Neural progenitor cell (in vitro differentiated cells): ENCODE data around the gene HS2ST1. TPM values are rescaled to one million over a fixed set of nuclear protein-coding genes. Genes with fewer than 3 reads are reported as not detected.

Experiments
- DNase-seq: peaks from one replicate; pipeline ENCODE4 v3.0.0-alpha.2; 2016; ENCODE audit warnings: low spot score
- H2AFZ ChIP-seq: fragments of 200-600 bp; sonication (generic); replicated peaks from 2 replicates; pipeline ENCODE4 v1.6.1; 2016; ENCODE audit warnings: antibody characterized with exemption
- H3F3A ChIP-seq: fragments of 200-600 bp; sonication (generic); 2 replicates; pipeline ENCODE4 v1.6.1; 2016; ENCODE audit warnings: antibody characterized with exemption, low read depth
- H3K27ac ChIP-seq: fragments of 200-600 bp; sonication (generic); 2 replicates; pipeline ENCODE4 v1.5.1; 2016; ENCODE audit warnings: mild to moderate bottlenecking
- H3K27me3 ChIP-seq: fragments of 200-600 bp; sonication (generic); 2 replicates; pipeline ENCODE4 v1.6.1; 2016; ENCODE audit warnings: mild to moderate bottlenecking, moderate library complexity
- H3K36me3 ChIP-seq: fragments of 200-600 bp; sonication (generic); 2 replicates; pipeline ENCODE4 v1.5.1; 2016
- H3K4me1 ChIP-seq: fragments of 200-600 bp; sonication (generic); 2 replicates; pipeline ENCODE4 v1.6.1; 2016; ENCODE audit warnings: mixed run types
- H3K4me2 ChIP-seq: fragments of 200-600 bp; sonication (generic); 2 replicates; pipeline ENCODE4 v1.6.1; 2016
- H3K4me3 ChIP-seq: fragments of 200-600 bp; sonication (generic); 2 replicates; pipeline ENCODE4 v1.5.1; 2016
- H3K79me2 ChIP-seq: fragments of 200-600 bp; sonication (generic); 2 replicates; pipeline ENCODE4 v1.6.1; 2016; ENCODE audit warnings: low read depth
- H3K9ac ChIP-seq: fragments of 200-600 bp; sonication (generic); 2 replicates; pipeline ENCODE4 v1.6.1; 2016
- H3K9me3 ChIP-seq: fragments of 200-600 bp; sonication (generic); 2 replicates; pipeline ENCODE4 v1.5.1; 2016; ENCODE audit warnings: low read depth
- H4K20me1 ChIP-seq: fragments of 200-600 bp; sonication (generic); 2 replicates; pipeline ENCODE4 v1.6.1; 2016; ENCODE audit warnings: low read depth
- H3K27ac Mint-ChIP-seq: 3 replicates; pipeline ENCODE4 v1.8.0; 2021; ENCODE audit warnings: mixed read lengths
- H3K27me3 Mint-ChIP-seq: 2 replicates; pipeline ENCODE4 v1.8.0; 2022; ENCODE audit warnings: low read depth, mild to moderate bottlenecking, inconsistent platforms, moderate library complexity, mixed read lengths; ENCODE audit not compliant: insufficient read depth
- H3K36me3 Mint-ChIP-seq: 3 replicates; pipeline ENCODE4 v1.8.0; 2021; ENCODE audit warnings: mixed read lengths
- H3K4me1 Mint-ChIP-seq: 3 replicates; pipeline ENCODE4 v1.8.0; 2021; ENCODE audit warnings: mixed read lengths
- H3K4me3 Mint-ChIP-seq: 3 replicates; pipeline ENCODE4 v1.8.0; 2021; ENCODE audit warnings: mild to moderate bottlenecking, moderate library complexity, mixed read lengths
- H3K9me3 Mint-ChIP-seq: 3 replicates; pipeline ENCODE4 v1.8.0; 2020; ENCODE audit warnings: mixed read lengths
- EZH2 ChIP-seq: fragments of 200-600 bp; sonication (generic); IDR thresholded peaks from 2 replicates; pipeline ENCODE4 v1.6.1; 2017; ENCODE audit warnings: antibody characterized with exemption, mild to moderate bottlenecking, moderate library complexity
- EZH2phosphoT487 ChIP-seq: fragments of 200-600 bp; sonication (generic); IDR thresholded peaks from 2 replicates; pipeline ENCODE4 v1.6.1; 2017; ENCODE audit warnings: antibody characterized with exemption
- total RNA-seq: library from RNA; depleted of rRNA; stranded (reverse); fragments of >200 nt; gene quantifications from 2 replicates; pipeline ENCODE4 v1.2.3, GENCODE V29; 2015; ENCODE audit warnings: low replicate concordance
- TF ChIP-seq, protein P1 (sequence below): fragments of 200-600 bp; sonication (generic); IDR thresholded peaks from 2 replicates; pipeline ENCODE4 v1.5.1; 2017; ENCODE audit warnings: antibody characterized with exemption, mild to moderate bottlenecking

HS2ST1 gene
- total RNA-seq, 1 donor from 2014 or later, result 33.2 TPM

DNA sequence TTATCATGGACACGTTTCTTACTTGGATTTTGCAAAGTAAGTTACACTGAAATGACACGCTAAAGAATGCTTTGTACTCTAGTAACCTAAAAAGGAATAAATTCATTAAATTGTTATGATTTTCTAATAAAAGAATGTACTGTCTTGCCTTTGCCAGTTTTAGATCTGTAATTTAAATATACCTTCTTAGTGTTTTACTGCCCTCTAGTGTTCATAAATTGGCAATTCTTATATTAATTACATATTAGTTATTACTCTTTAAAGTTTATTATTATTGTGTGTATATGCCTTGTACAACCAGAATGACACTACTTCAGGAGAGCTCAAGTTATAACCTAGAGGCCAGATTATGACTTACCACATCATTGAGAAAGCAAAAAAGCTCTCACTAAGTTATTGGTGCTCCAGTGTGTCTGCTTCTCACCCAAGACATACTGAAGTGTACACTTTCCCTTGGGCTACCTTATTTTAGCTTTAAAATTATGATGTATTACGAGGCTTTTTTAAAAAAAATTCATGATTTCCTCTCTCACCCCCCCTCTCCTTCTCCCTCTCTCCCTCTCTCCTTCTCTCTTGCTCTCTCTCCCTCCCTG, 169.9 kb downstream of the HS2ST1 start:
- Mint-ChIP-seq H3K4me1 (no peaks in the 10 kb centered on the region), H3K27me3 (no peaks in the 10 kb centered on the region), H3K9me3 (no peaks in the 10 kb centered on the region), H3K4me3 (no peak overlapping the region), H3K27ac (no peak overlapping the region), H3K36me3 (no peaks in the 10 kb centered on the region)
- Histone ChIP-seq H3K79me2 (peaks cover 3% of the 10 kb centered on the region), H4K20me1 (no peaks in the 10 kb centered on the region), H3K9ac (no peak overlapping the region), H3K9me3 (no peaks in the 10 kb centered on the region), H2AFZ (no peak overlapping the region), H3K4me3 (no peak overlapping the region), H3K4me2 (no peak overlapping the region), H3F3A (peaks cover 20% of the 10 kb centered on the region), H3K27me3 (no peaks in the 10 kb centered on the region), H3K36me3 (no peaks in the 10 kb centered on the region), H3K4me1 (peaks cover 24% of the 10 kb centered on the region), H3K27ac (no peak overlapping the region)
- TF ChIP-seq, protein P1, sequence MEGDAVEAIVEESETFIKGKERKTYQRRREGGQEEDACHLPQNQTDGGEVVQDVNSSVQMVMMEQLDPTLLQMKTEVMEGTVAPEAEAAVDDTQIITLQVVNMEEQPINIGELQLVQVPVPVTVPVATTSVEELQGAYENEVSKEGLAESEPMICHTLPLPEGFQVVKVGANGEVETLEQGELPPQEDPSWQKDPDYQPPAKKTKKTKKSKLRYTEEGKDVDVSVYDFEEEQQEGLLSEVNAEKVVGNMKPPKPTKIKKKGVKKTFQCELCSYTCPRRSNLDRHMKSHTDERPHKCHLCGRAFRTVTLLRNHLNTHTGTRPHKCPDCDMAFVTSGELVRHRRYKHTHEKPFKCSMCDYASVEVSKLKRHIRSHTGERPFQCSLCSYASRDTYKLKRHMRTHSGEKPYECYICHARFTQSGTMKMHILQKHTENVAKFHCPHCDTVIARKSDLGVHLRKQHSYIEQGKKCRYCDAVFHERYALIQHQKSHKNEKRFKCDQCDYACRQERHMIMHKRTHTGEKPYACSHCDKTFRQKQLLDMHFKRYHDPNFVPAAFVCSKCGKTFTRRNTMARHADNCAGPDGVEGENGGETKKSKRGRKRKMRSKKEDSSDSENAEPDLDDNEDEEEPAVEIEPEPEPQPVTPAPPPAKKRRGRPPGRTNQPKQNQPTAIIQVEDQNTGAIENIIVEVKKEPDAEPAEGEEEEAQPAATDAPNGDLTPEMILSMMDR, result peak; percentile 61
- TF ChIP-seq EZH2phosphoT487, result no peak
- DNase-seq, result peak; percentile 12

- H3K27ac Mint-ChIP-seq, result no peak overlapping the region
- H3K36me3 ChIP-seq, result no peaks in the 10 kb centered on the region
- peaks cover 33% of the 10 kb centered on the region for H3F3A ChIP-seq
- H3K27me3 Mint-ChIP-seq, result no peaks in the 10 kb centered on the region
- no peak overlapping the region for H3K27ac ChIP-seq
- H3K4me3 Mint-ChIP-seq, result no peak overlapping the region
- H3K79me2 ChIP-seq, result peaks cover 3% of the 10 kb centered on the region
- TF ChIP-seq, protein P1, result no peak
- H3K9ac ChIP-seq, result no peak overlapping the region
- H3K27me3 ChIP-seq, result no peaks in the 10 kb centered on the region
- no peak for DNase-seq
- no peaks in the 10 kb centered on the region for H3K36me3 Mint-ChIP-seq
- H3K4me1 Mint-ChIP-seq, result no peaks in the 10 kb centered on the region
- H3K4me1 ChIP-seq, result peaks cover 39% of the 10 kb centered on the region
- H3K4me2 ChIP-seq, result no peak overlapping the region
- H3K4me3 ChIP-seq, result no peak overlapping the region
- no peaks in the 10 kb centered on the region for H3K9me3 Mint-ChIP-seq
- H3K9me3 ChIP-seq, result no peaks in the 10 kb centered on the region
- no peaks in the 10 kb centered on the region for H4K20me1 ChIP-seq
- no peak overlapping the region for H2AFZ ChIP-seq
Observed at GRCh38 chr1:87086120-87086519, 171.7 kb downstream of the HS2ST1 start.

DNA sequence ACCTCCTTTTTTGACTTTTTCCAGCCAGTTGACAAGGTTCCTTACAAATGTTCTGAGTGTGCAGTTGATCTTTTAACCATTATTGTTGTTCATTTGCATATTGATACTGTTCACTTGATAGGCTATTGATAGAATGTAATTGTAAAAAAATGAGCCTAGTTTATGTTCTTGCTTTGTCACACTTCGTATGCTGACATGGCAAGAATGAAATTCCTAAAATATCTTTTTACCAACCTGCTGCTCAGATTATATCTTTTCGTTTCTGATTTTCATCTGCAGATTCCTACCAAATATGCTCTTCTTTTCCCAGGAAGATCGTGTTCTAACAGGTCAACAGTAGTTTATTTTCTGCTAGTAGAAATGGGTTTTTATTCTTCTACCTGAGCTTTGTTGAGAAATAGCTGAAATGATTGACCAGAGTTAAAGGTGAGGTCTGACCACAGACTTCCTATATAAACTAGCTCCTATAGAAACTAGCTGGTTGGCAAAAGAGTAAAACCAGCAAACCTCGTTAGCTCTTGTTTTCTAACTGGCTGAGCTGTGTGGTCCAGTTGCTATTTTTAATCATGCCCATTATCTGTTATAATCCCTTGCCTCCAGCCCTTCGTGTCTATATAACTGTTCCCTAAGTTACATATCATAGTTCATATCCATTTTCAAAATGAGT, 174.8 kb downstream of the HS2ST1 start:
- Mint-ChIP-seq H3K36me3 (no peaks in the 10 kb centered on the region), H3K9me3 (no peaks in the 10 kb centered on the region), H3K27me3 (no peaks in the 10 kb centered on the region), H3K4me1 (no peaks in the 10 kb centered on the region), H3K27ac (no peak overlapping the region), H3K4me3 (no peak overlapping the region)
- no peak for TF ChIP-seq EZH2phosphoT487
- TF ChIP-seq EZH2, result no peak
- TF ChIP-seq, protein P1, result no peak
- Histone ChIP-seq H2AFZ (no peak overlapping the region), H3K4me3 (peak overlapping the region; percentile 14), H3K79me2 (peaks cover 3% of the 10 kb centered on the region), H3F3A (peaks cover 33% of the 10 kb centered on the region), H3K9ac (no peak overlapping the region), H3K4me2 (peak overlapping the region; percentile 67), H3K27me3 (no peaks in the 10 kb centered on the region), H3K9me3 (no peaks in the 10 kb centered on the region), H3K27ac (peak overlapping the region; percentile 88), H4K20me1 (no peaks in the 10 kb centered on the region), H3K4me1 (peaks cover 43% of the 10 kb centered on the region), H3K36me3 (no peaks in the 10 kb centered on the region)
- peak; percentile 15 for DNase-seq
